Right lobe of liver (tissue), 6 donors: ENCODE results near the gene SEPTIN8. TPM values are rescaled to one million over a fixed set of nuclear protein-coding genes. Genes with fewer than 3 reads are reported as not detected.
A peak's percentile ranks its signal among the peaks of the same experiment; 100 is the strongest.

ENCODE experiments used
- ATAC-seq, 4 donors: fragments of 200-7000 bp; cut with Tn5 transposase; one replicate each; pipeline ENCODE4 v1.9.1; 2020; ENCODE audit warnings: mild to moderate bottlenecking in 4 of 4, moderate library complexity in 4 of 4
- DNase-seq, 3 donors: peaks; one replicate each; pipeline ENCODE4 v3.0.0-alpha.2; 2020
- H3K27ac ChIP-seq, 3 donors: fragments of 200-600 bp; one replicate each; pipeline ENCODE4 v1.8.0; 2022
- H3K27me3 ChIP-seq, 2 donors: fragments of 200-600 bp; one replicate each; pipeline ENCODE4 v1.8.0; 2022
- H3K36me3 ChIP-seq, 4 donors: fragments of 200-600 bp; sonication (generic) in 1 of 4; one replicate each; pipeline versions ENCODE4 v1.5.1 to v1.8.0; 2017 to 2022; ENCODE audit warnings: control low read depth in 1 of 4
- H3K4me1 ChIP-seq, 4 donors: fragments of 200-600 bp; sonication (generic) in 1 of 4; one replicate each; pipeline versions ENCODE4 v1.5.1 to v1.8.0; 2017 to 2022; ENCODE audit warnings: control low read depth in 1 of 4
- H3K4me3 ChIP-seq, 3 donors: fragments of 200-600 bp; one replicate each; pipeline ENCODE4 v1.8.0; 2022
- H3K9me3 ChIP-seq, 4 donors: fragments of 200-600 bp; sonication (generic) in 1 of 4; one replicate each; pipeline versions ENCODE4 v1.5.1 to v1.8.0; 2017 to 2022; ENCODE audit warnings: control low read depth in 1 of 4
- CTCF ChIP-seq, 4 donors: fragments of 200-600 bp in 3 of 4; fragments of 450-650 bp in 1 of 4; IDR thresholded peaks; one replicate each; pipeline versions ENCODE4 v1.5.1 to v1.8.0; 2016 to 2022; ENCODE audit warnings: antibody characterized with exemption in 4 of 4, mild to moderate bottlenecking in 2 of 4
- POLR2A ChIP-seq: fragments of 450-650 bp; IDR thresholded peaks from one replicate; pipeline ENCODE4 v1.6.1; 2017; ENCODE audit warnings: antibody characterized with exemption, mild to moderate bottlenecking
- WGBS: methylation state at CpG from one replicate; pipeline ENCODE4 v1.1.6; 2018; ENCODE audit warnings: low coverage, low lambda C conversion rate; ENCODE audit not compliant: insufficient coverage; ENCODE audit errors: missing lambda C conversion rate; 5-methylcytosine and 5-hydroxymethylcytosine counted together
- intact Hi-C, 2 donors: fragments of 100-400 bp; cut with DNase I; formaldehyde crosslinking; loops; one replicate each; pipeline versions ENCODE4 v1.11.2 to v1.14.1; 2022
- total RNA-seq, 6 experiments: library from RNA; depleted of rRNA in 2 of 6; stranded (reverse); fragments of >200 nt in 2 of 6; fragmentation: NEBNext Ultra II Directional in 3 of 6; extraction: Animal tissue kit (Norgen Biotek cat#: 25700) in 3 of 6; gene quantifications; one replicate each; pipeline versions ENCODE4 v1.1.0 to v1.2.4, GENCODE V29; 2016 to 2023
- donor health status: DM: no; HTN: yes; CAD: no.
- donor health status: DM: no; HTN: no; CAD: no.
- donor health status: DM: no; HTN: no; CAD: no.
- donor health status: DM: no; HTN: yes; CAD: no.
- donor health status: DM: no; HTN: yes; CAD: no.

SEPTIN8 gene
- total RNA-seq, 6 experiments from 2014 or later: 8.0 to 15.9 (median 13.3) TPM

GRCh38 chr5:132742626-132743025 is 34.4 kb downstream of the SEPTIN8 start:
- H3K27ac ChIP-seq: no peak overlapping the region

DNA sequence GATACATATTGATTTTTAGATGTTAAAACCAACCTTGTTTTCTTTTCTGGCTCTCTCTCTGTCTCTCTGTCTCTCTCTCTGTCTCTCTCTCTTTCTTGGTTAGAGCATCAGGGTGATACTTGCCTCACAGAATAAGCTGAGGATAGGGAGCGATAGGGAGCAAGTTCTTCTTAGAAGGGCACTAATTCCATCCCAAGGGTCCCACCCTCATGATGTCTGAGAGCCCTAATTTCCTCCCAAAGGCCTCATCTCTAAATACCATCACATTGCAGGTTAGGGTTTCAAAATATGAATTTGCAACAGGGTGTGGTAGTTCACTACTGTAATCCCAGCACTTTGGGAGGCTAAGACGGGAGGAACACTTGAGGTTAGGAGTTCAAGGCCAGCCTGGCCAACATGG is 34.9 kb downstream of the SEPTIN8 start:
- no peaks in the 10 kb centered on the region for H3K9me3 ChIP-seq
- intact Hi-C loops: no loop called here
- peaks cover 0 to 7% (median 0%) of the 10 kb centered on the region in 4 donors for H3K4me1 ChIP-seq
- no peak for ATAC-seq
- H3K27me3 ChIP-seq: peaks cover 0 to under 1% of the 10 kb centered on the region in 2 donors
- no peak for TF ChIP-seq CTCF (IDR thresholded peaks at IDR 0.05)
- TF ChIP-seq POLR2A: no peak
- no peaks in the 10 kb centered on the region for H3K36me3 ChIP-seq
- no peak overlapping the region for H3K27ac ChIP-seq
- no peak overlapping the region for H3K4me3 ChIP-seq
- 79% methylated on average over 2 of the region's 2 CpGs for WGBS
- no peak for DNase-seq

More at GRCh38 chr5:132742626-132743025, 34.4 kb downstream of the SEPTIN8 start:
- no peak for DNase-seq
- no peak overlapping the region for H3K4me3 ChIP-seq
- no peak for ATAC-seq
- intact Hi-C loops: no loop called here
- H3K36me3 ChIP-seq: no peaks in the 10 kb centered on the region
- H3K4me1 ChIP-seq: peaks cover 0 to 7% (median 0%) of the 10 kb centered on the region in 4 donors
- 82% methylated on average over 2 of the region's 5 CpGs for WGBS
- H3K27me3 ChIP-seq: peaks cover 0 to 5% of the 10 kb centered on the region in 2 donors
- H3K9me3 ChIP-seq: no peaks in the 10 kb centered on the region
- no peak for TF ChIP-seq CTCF (IDR thresholded peaks at IDR 0.05)
- no peak for TF ChIP-seq POLR2A

DNA sequence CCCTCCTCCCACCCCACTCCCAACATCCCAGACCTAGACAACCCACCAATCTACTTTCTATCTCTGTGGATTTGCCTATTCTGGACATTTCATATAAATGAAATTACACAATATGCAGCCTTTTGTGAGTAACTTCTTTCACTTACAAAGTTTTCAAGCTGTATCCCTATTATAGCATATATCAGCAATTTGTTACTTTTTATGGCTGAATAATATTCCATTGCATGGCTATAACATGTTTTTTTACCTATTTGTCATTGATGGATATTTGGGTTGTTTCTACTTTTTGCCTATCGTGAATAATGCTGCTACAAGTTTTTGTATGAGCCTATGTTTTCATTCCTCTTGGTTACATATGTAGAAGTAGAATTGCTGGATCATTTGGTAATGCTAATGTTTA is 37.8 kb downstream of the SEPTIN8 start:
- Histone ChIP-seq H3K27me3 (no peaks in the 10 kb centered on the region), H3K36me3 (no peaks in the 10 kb centered on the region), H3K4me3 (no peak overlapping the region), H3K27ac (no peak overlapping the region), H3K4me1 (peaks cover 0 to 9% (median 0%) of the 10 kb centered on the region in 4 donors), H3K9me3 (no peaks in the 10 kb centered on the region)
- DNase-seq (no peak), ATAC-seq (no peak)
- intact Hi-C loops: no loop called here
- TF ChIP-seq POLR2A (no peak), CTCF (IDR thresholded peaks at IDR 0.05) (no peak)
- WGBS: 40% methylated on average over 1 of the region's 1 CpG

DNA sequence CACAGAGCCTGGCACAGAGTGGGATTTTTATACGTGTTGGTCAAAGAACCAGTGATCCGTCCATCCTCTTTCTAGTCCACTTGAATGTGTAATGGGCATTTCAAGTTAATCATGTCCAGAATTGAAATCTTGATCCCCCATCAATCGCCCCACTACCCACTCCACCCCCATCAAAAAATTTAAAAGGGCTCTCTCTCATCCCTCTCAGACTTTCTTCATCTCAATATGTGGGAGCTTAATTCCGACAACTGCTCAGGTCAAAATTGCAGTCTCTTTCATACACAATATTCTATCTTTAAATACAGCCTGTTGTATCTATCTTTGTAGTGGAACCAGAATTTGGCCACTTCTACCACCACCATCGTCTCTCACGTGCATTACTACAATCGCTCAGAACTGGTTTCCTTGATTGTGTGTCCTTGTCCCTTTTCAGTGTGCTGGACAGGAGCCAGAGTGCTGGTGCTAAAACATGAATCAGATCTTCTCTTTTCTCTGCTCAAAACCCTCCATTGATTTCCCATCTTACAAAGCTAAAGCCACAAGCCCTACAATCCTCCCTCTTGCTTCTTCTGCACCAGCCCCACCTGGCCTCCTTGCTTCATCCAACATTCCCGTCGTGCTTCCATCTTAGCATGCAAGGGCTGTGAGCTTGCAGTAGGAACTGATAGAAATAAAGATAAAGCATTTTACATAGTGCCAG is 38.9 kb downstream of the SEPTIN8 start:
- Histone ChIP-seq H3K4me1 (peaks cover 0 to 9% (median 0%) of the 10 kb centered on the region in 4 donors), H3K27me3 (no peaks in the 10 kb centered on the region), H3K27ac (no peak overlapping the region), H3K4me3 (peak overlapping the region in 1 of 3 donors; percentile 95), H3K9me3 (no peaks in the 10 kb centered on the region), H3K36me3 (no peaks in the 10 kb centered on the region)
- DNase-seq (no peak), ATAC-seq (no peak)
- WGBS: 70% methylated on average over 9 of the region's 9 CpGs
- TF ChIP-seq POLR2A (no peak), CTCF (IDR thresholded peaks at IDR 0.05) (no peak)
- intact Hi-C loops: no loop called here
